GM18873 (cell line): ENCODE results near the gene CEL.
"Not testable (repeated sequence)": the region's sequence is repeated elsewhere in the genome, so short reads cannot be mapped to it uniquely, and the experiment has no call there.

ENCODE experiments used
- ATAC-seq: cut with Tn5 transposase; IDR thresholded peaks from one replicate; pipeline ENCODE4 v1.9.1; 2021; ENCODE audit warnings: mild to moderate bottlenecking, moderate library complexity, moderate number of reproducible peaks; ENCODE audit not compliant: unreplicated experiment, low FRiP score

CEL gene

GRCh38 chr9:133046196-133046899 is 15.4 kb upstream of the CEL start:
- ATAC-seq, result no peak

DNA sequence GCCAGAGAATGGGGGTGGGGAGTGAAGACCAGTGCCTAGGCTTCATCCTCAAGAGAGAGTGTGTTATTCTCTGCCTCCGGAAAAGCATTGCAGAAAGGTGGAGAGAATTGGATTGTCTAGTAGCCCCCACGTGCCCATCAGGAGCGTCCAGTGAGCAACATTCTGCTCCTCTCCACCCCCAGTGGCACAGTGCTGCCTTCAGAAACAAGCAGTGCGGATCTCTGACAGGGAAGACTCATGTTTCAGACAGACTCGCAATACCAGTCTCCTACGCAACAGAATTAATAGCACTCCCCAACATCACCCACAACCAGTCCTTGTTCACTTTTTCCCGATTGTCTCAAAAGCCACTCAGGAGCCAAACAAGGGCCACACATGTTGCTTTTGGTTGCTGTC is 14.9 kb upstream of the CEL start:
- no peak for ATAC-seq

DNA sequence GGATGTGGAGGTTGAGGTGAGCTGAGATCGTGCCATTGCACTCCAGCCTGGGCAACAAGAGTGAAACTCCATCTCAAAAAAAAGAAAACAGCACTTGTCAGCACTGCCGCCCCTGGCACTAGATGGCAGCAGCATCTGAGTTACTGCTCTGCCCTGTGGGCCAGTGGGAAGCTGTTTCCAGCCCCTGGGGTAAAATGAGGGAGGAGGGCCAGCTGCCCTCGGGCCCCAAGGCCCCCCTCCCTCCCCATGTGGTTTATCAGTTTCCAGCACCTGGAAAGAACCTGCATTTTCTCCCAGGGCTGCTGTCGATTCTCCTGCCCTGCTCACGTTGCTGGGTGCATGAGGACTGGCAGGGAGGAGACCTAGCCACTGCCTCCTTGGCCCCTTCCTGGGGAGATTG is 13.2 kb upstream of the CEL start:
- no peak for ATAC-seq

DNA sequence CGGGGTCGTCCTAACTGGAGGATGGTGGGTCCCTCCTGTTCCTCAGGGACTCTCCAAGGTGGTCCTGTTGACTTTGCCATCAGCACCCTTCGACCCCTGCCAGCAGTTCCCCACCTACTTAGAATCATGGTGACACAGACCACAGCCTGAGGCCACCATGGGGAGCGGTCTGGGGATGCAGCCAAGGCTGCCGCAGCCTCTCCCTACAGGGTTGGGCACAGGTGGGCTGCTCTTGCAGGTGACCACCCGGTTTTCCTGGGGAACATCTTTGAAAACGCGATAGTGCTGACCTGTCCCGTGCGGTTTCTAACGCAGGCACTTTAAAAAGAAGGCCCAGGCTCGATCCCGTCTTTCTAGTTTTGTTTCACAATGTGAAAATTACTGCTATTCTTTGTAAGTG is 12.7 kb upstream of the CEL start:
- no peak for ATAC-seq

GRCh38 chr9:133050142-133050541 is 11.6 kb upstream of the CEL start:
- ATAC-seq, result no peak

GRCh38 chr9:133050781-133051180 is 11.0 kb upstream of the CEL start:
- ATAC-seq, result no peak

- ATAC-seq, result no peak
Measured at GRCh38 chr9:133051281-133051900, 10.4 kb upstream of the CEL start.

DNA sequence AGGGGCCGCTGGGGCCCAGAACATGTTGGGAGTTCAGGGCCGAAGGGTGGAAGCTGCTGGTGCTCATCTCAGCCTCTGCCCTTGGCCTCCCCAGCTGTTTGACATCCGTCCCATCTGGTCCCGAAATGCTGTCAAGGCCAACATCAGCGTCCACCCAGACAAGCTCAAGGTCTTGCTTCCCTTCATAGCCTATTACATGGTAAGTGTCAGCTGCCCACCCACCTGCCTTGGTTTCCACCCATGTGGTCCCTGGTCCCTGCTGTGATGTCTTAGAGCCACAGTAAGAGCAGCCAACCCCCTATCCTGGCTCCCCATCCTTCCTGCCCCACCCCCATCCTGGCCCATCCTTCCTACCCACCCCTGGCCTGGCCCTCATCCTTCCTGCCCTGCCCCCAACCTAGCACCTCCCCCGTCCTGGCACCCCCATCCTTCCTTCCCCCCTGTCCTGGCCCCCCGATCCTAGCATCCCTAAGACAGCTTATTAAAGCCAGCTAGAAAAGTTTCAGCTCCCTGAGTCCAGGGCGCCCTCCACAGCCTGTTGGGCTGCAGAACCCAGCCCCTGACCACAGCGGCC is 9.7 kb upstream of the CEL start:
- ATAC-seq, result no peak

- ATAC-seq, result no peak
Measured at GRCh38 chr9:133054194-133054890, 7.4 kb upstream of the CEL start.

- no peak for ATAC-seq
Measured at GRCh38 chr9:133054966-133055365, 6.8 kb upstream of the CEL start.

GRCh38 chr9:133055788-133056420 is 5.9 kb upstream of the CEL start:
- ATAC-seq, result no peak

DNA sequence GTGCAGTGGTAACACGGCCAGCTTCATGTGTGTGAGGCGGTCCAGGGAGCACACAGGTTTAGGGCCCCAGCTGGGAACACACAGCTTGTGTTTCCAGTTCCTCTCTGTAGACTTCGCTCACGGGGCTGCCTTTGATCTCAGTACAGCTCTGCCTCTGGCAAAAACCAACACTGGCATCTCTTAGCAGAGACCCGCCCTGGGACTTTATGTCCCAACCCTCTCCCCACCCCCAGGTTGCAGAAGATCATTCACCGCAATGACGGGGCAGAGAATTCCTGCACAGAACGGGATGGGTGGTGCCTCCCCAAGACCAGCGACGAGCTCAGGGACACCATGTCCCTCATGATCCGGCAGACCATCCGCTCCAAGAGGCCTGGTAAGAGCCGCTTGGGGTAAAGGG is 5.2 kb upstream of the CEL start:
- ATAC-seq, result no peak

GRCh38 chr9:133057006-133057405 is 4.8 kb upstream of the CEL start:
- no peak for ATAC-seq

DNA sequence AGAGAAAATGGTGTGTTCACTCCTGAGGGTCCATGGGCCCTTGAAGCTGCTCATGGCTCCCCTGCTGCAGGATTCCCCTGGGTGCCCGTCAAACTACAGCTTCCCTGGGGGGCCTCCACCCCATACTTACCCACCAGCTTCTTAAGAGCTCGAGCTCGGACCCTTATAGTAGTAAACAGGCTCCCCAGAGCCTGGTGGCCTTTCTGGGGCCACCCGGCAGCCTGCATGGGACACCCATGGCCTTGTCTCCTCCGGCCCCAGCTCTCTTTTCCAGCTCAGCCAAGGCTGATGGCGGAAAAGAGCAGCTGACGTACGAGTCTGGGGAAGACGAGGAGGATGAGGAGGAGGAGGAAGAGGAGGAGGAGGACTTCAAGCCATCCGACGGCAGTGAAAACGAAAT is 4.2 kb upstream of the CEL start:
- ATAC-seq, result no peak

- ATAC-seq, result no peak
Measured at GRCh38 chr9:133058071-133058470, 3.7 kb upstream of the CEL start.

DNA sequence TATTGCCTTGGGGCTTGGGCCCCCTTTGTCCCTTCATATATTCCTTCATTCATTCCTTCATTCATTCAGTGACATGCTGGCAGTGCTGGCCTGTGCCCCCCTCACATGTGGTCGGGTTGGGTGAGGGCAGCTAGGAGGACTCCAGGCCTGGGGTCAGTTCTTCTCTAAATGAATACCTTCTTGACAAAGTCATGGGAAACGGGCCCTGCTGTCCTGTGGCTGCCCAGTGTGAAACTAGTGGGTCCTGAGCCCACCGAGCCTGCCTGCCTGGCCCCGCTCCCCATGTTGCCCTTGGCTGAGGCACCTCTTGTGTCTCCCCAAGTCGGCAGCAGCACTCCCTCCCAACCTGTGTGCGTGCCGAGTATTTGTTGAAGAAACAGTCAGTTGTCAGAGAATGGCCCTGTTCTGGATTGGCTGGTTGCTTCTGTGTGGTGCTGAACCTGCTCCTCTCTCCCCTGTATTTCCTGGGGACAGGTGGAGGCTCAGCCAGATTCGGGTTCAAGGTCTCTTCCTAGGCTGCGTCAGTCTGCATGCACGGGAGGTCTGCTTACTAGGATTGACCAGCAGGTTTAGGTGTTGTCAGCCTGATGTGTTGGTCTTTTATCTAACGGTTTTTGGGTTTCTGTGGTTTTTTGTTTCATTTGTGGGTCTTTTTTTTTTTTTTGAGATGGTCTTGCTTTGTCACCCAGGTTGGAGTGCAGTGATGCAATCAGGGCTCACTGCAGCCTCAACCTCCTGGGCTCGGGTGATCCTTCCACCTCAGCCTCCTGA is 3.0 kb upstream of the CEL start:
- no peak for ATAC-seq

DNA sequence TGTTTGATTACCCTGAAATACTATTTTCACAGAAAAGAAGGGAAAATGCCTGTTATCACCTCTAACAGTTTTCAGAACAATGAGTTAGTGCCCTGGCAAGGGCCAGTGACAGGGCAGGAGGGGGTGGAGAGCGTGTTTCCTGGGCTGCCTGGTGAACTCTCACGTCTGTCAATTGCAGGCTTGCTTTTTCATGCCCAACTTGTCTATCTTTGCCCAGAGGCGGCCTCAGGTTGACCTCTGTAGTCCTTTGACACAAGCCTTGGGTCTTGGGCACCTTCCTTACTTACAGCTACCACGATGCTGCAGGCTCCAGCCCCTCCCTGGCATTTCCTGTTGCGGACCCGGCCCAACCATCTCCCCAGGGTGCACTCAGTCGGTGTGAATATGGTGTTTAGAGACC is 2.2 kb upstream of the CEL start:
- no peak for ATAC-seq

DNA sequence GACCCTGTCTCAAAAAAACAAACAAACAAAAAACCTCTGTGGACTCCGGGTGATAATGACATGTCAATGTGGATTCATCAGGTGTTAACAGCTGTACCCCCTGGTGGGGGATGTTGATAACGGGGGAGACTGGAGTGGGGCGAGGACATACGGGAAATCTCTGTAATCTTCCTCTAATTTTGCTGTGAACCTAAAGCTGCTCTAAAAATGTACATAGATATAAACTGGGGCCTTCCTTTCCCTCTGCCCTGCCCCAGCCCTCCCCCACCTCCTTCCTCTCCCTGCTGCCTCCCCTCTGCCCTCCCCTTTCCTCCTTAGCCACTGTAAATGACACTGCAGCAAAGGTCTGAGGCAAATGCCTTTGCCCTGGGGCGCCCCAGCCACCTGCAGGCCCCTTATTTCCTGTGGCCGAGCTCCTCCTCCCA is 1.4 kb upstream of the CEL start:
- ATAC-seq, result no peak

DNA sequence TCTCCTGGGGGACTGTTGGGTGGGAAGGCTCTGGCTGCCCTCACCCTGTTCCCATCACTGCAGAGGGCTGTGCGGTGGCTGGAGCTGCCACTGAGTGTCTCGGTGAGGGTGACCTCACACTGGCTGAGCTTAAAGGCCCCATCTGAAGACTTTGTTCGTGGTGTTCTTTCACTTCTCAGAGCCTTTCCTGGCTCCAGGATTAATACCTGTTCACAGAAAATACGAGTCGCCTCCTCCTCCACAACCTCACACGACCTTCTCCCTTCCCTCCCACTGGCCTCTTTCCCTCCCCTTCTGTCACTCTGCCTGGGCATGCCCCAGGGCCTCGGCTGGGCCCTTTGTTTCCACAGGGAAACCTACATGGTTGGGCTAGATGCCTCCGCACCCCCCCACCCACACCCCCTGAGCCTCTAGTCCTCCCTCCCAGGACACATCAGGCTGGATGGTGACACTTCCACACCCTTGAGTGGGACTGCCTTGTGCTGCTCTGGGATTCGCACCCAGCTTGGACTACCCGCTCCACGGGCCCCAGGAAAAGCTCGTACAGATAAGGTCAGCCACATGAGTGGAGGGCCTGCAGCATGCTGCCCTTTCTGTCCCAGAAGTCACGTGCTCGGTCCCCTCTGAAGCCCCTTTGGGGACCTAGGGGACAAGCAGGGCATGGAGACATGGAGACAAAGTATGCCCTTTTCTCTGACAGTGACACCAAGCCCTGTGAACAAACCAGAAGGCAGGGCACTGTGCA is 590 bp upstream of the CEL start:
- ATAC-seq, result not testable (repeated sequence)

DNA sequence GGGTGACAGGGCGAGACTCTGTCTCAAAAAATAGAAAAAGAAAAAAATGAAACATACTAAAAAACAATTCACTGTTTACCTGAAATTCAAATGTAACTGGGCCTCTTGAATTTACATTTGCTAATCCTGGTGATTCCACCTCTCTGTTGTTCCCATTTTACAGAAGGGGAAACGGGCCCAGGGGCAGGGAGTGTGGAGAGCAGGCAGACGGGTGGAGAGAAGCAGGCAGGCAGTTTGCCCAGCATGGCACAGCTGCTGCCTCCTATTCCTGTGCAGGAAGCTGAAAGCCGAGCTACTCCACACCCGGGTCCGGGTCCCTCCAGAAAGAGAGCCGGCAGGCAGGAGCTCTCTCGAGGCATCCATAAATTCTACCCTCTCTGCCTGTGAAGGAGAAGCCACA is 788 bp downstream of the CEL start:
- ATAC-seq, result not testable (repeated sequence)
